ENCODE data around the gene ZMYND11.
"Not testable (repeated sequence)": the region's sequence is repeated elsewhere in the genome, so short reads cannot be mapped to it uniquely, and the experiment has no call there.

ZMYND11 gene

DNA sequence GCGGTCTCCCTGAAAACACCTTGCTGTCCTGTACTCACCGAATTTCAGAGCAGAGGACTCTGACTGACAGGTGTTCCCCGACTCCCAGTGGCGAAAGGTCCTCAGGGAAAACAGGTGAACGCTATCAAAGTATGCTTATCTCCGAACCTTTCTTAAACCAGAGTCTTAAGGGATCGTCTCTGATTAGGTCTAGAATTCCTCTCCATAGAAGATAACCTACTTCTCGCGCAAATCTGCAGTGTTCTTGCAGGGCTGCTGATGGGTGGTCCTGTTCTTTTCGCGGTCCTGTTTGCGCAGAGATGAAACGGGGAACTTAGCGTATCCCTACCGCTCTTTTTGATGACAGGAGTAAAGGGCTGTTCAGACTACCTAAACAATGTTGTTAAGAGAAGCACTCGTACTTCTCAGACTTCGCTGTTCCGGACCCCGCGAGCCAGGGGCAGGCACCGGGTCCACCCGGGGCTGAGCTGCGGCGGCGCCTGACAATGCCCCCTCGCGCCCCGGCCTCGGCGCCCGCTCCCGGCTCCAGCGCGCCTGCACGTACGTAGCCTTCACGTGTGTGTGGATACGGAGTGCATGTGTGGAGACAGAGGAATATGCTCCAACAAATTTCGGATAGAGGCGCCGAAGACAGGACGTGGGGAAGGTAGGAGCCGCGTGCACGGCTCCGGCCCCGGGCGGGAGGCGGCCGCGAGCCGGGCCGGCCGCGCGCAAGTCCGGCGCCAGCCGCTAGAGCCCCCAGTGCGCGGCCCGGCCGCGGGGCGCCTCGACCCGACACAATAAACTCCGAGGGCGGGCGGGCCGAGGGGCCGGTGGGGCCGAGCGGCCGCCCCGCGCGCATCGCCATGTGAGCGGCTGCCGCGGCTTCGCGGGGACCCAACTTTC is 766 bp upstream of the ZMYND11 start:
- DNase-seq: peak; percentile 10 to 15

DNA sequence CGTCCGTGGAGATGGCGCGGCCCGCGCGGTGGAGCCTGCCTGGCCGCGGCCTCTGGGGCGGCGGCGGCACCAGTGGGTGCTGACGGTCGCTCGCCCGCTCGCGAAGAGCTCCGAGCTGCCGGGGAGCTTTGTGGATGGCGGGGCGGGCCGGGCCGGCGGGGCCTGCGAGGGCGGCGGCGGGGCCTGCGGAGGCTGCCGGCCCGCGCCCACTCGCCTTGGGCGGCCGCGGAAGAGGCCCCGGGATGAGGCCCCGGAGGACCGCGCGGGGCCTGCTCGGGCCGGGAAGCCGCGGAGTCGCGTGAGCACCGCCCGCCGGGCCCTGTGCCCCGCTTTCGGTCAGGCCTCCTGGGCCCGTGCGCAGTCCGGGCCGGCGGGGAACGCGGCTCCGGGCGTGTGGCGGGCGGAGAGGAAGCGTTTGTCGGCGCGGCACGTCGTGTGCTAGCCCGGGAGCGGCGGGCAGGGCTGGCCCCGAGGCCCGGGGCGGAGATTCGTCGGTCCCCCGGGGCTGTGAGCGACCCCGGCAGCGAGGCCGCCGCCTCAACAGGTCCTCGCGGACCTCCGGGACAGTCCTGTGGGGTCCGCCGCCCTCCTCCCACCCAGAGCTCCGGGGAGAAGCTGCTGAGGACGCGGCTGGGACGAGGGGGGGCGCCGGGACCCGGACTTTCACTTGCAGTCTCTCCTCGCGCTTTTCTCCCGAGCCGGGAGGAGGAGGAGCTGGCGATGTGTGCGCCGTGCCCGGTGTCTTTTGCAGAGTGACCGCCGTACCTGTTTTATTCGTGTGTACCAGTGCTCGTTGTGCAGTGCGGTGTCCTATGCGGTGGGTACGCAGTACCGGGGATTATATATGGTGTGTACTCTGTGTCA is 578 bp downstream of the ZMYND11 start:
- peak; percentile 32 to 49 for DNase-seq

GRCh38 chr10:136465-136762 is 1.2 kb downstream of the ZMYND11 start:
- no peak for DNase-seq

- DNase-seq: peak in 1 of 2 donors; percentile 21
Measured at GRCh38 chr10:137031-137430, 1.8 kb downstream of the ZMYND11 start.

DNA sequence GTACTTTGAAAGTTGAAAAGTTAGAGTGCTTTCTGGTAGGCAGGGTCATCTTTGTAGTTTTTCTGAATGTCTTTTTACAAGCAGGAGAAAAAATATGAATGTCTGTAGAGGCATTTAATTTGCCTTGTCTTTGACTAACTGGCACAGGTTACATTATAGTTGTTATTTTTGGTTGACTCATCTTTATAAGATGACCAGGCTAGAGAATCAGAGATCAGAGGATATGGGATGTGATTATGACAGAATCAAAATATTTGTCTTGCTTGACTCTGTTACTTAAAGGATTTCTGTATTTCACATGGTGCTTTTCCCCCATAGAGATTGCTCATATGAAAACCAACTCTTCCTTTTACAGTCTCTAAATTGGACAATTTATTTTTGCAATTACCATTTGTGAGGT is 2.4 kb downstream of the ZMYND11 start:
- DNase-seq: no peak

DNA sequence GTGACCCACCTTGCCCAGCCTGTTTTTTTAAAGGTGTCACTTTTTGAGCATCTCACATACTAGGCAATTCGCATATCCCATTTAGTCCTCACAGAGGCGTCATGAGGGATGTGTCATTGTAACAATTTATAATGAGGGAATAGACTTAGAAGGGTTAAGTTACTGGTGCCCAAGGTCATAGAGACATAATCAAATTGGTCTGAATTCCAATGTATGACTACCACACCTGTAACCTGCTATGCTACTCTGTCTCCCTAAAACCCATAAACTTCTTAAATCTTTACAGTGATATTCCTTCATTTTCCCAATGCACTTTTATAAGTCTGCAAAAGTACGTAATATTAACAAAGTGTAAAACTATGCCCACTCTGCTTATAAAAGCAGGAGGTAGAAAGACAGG is 7.1 kb downstream of the ZMYND11 start:
- no peak for DNase-seq

GRCh38 chr10:152915-153314 is 17.7 kb downstream of the ZMYND11 start:
- DNase-seq: no peak

GRCh38 chr10:154348-154747 is 19.1 kb downstream of the ZMYND11 start:
- DNase-seq: no peak

GRCh38 chr10:167383-167782 is 32.1 kb downstream of the ZMYND11 start:
- DNase-seq: no peak

GRCh38 chr10:173741-174140 is 38.5 kb downstream of the ZMYND11 start:
- DNase-seq: no peak

- DNase-seq: no peak
Measured at GRCh38 chr10:176677-177076, 41.4 kb downstream of the ZMYND11 start.

DNA sequence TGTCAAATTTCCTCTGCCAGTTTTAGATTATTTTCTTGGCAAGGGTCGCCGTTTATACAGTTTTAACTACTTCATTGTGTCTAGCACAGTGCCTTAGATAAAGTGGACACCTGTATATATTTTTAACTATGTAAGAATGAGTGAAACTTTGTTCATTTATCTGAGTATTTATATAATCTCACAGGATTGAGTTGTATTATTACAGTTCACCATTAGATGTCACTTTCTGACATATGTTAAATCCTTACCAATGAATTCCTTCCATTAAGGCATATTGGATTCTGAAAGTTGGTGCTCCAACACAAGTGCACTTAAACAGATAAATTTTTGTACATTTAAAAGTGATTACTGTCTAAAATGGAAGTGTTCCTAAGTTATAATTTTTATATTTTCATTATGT is 43.0 kb downstream of the ZMYND11 start:
- peak in 1 of 2 donors; percentile 28 for DNase-seq

- no peak for DNase-seq
Measured at GRCh38 chr10:178723-179122, 43.5 kb downstream of the ZMYND11 start.

DNA sequence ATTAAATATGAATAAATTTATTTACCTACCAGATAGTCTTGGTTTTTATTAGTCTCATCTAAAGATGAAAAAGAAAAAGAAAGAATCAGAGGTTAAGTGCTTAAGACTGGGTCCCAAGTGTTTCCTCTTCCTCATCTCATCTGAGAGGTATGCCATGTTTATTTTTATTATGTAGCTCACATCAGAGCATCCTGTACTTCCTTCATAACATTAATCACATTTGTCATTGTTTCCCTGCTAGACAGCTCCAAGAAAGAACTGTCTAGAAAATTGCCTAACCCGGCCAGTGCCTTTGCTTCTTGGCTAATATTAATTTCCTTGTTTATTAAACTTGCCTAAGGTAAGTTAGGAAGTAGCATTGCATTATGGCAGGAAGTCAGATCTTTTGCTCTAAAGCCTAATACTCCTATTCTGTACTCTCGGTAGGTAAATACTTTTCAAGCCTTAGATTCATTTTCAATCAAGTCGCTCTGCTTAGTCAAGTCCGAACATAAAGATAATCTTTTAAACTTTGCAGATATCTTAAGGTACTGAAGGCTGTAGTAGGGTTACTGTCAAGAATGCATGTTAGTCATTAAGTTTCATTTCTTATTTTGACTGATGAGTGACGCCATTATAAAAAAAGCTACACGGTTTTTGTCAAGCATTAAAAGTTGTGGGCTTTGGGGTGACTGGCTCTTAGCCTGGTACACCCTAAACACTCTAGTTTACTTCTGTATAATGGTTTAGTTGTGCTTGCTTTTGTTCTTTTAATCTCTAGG is 47.4 kb downstream of the ZMYND11 start:
- no peak for DNase-seq

GRCh38 chr10:184174-184573 is 48.9 kb downstream of the ZMYND11 start:
- DNase-seq: no peak

DNA sequence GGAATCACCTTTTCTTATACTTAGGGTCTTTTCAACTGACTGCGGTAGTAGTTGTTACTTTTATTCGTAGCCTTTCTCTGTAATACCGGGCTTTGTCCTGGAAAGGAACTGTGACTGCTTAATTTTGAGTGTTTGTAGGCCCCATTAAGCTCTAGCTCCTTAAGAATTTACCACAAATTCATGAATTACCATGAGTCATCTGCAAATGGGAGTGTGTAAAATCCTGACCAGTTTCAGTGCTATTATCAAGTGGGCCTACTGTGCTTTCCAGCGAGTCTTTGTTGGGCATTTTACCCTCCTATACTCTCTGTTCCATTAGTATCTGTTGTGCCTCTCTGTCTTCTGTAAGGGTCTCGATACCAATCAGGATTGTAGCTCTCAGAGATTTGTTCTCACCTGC is 49.7 kb downstream of the ZMYND11 start:
- no peak for DNase-seq

DNA sequence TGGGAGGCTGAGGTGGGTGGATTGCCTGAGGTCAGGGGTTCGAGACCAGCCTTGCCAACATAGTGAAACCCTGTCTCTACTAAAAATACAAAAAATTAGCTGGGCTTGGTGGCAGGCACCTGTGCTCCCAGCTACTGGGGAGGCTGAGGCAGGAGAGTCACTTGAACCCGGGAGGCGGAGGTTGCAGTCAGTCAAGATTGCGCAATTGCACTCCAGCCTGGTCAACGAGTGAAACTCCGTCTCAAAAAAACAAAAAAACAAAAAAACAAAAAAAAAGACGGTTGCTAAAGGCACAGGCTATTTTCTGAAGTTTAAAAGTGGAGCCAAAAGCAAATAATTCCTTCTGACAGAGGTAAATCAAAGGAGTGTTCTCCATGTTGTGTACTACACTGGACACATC is 50.3 kb downstream of the ZMYND11 start:
- DNase-seq: not testable (repeated sequence)

- DNase-seq: no peak
Measured at GRCh38 chr10:186911-187310, 51.7 kb downstream of the ZMYND11 start.

DNA sequence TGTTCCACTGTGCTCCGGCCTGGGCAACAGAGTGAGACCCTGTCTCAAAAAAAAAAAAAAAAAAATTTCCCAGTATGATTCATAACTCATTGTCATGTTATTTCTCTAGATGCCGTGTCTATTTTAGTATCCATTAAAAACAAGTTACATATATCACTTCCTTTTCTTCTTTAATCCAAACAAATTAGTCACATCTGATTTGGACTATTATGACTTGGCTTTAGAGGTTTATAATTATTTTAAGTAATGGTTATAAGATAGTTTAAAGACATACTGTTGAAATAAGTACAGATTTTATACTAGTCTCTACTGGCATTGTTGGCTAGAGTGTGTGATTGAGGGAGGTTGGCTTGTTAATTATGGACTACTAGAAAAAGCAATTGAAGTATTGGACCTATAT is 53.3 kb downstream of the ZMYND11 start:
- DNase-seq: no peak

DNA sequence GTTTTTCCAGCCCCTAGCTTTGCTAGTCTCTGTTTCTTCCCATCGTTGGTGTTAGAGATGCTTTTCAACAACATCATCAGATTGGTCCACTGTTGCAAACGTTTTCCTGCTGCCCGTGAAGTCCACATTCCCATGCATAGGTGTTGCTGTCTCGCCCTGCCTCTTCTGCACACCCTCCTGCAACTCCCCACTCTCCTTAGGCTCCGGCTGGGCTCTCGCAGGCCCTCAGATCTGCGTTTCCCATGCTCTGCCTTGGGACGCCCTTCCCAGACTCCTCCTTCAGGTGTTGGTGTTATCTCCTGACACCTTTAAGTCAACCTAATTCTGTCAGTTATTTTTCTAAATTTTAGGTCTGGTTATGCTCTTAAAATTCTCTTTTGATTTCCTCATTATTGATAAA is 55.0 kb downstream of the ZMYND11 start:
- DNase-seq: no peak

DNA sequence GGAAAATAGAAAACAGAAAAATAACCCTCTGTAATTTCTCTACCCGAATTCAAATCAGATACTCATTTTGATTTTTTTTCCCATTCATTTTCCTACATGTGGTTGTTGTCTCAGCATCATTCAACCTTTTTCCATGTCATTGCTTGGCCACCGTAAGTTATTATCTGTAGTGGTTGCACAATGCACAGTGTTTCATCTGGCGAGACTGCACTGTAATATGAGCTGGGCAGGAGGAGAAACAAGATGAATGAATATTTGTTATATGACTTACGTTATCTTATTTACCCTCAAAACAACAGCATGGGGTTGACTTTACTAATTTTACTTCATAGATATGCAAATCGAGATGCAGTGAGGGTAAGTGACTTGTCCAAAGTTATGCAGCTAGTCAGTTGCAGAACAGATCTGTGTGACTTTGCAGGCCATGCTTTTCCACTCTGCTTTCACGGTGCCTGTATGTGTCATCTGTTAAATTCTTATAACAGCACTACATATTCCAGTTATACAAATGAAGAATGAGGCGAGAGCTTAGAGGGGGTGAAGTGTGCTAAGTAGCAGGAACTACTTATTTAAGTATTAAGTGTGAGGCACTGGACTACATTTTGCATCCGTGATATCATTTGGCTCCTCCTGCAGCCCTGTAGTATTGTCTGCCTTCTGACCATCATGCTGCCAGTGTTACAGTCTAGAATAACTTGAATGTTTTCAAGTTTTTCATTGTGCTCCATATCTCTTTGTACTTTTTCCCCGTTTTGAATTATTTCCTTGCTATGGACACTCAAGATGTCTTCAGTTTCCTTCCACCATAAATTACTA is 56.7 kb downstream of the ZMYND11 start:
- no peak for DNase-seq

DNA sequence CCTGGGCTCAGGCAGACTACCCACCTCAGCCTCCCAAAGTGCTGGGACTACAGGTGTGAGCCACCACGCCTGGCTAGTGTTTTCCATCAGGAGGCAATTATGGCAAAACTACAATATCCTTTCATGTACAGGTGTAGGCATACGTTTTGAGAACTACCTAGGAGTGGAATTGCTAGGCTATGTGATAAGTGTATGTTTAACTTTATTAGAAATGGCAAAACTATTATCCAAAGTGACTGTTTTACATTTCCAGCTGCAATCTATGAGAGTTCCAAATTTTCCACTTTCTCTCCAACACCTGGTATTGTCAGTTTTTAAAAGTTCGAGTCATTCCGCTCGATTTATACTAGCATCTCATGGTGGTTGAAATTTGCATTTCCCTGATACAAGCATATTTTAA is 59.0 kb downstream of the ZMYND11 start:
- no peak for DNase-seq

DNA sequence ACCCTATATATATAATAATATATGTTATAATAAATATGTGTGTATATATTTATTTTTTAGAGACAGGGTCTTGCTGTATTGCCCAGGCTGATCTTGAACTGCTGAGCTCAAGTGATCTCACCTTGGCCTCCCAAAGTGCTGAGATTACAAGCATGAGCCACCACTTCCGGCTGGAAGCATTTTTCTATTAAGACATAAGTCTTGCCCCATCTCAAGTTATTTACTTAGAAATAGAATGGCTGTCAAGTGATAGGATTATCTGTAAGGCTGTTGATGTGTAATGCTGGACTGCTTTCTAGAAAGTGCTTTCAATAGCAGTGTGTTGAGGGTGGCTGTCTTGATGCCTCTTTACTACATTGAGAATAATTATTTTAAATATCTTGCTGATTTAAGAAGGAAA is 65.2 kb downstream of the ZMYND11 start:
- DNase-seq: no peak

Measured in inflammatory macrophage treated with lipopolysaccharide for 1 hour (primary cell).